NCI-H1092 treated with DMSO at 0.1 percent for 48 hours (cell line): ENCODE data around the gene CDH20.

ENCODE experiments used
- DNase-seq: peaks from one replicate; lab custom pipeline; 2025; lab: John Stamatoyannopoulos, UW

Gene CDH20

DNA sequence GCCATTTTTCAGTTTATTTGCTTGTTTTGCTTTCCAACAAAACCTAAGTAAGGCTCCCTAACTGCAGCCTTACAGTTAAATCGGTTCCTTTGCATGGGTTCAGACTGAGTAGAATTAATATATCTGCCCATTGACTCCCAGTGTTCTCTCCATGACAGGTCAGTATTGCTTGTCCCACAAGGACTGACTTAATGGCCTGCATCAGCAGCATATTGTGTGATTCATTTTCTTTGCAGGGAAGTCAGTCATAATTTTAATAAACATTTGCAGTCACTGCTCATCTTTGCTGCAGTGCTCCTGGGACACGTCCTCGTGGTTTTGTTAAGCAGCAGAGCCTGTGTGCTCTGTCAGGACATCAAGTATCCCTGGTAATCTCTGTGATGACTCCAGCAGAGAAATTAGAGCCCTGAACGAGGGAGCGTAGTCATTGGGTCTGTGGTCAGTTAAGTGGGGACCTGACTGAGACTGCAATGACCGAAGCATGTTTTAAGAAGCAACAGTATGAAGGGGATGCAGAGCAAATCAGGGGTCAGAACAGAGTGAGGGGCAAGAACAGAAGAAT lies 93.3 kb downstream of the CDH20 start:
- DNase-seq, result no peak

GRCh38 chr18:61428266-61428665 lies 95.0 kb downstream of the CDH20 start:
- no peak for DNase-seq

GRCh38 chr18:61432590-61432989 lies 99.4 kb downstream of the CDH20 start:
- no peak for DNase-seq

GRCh38 chr18:61435064-61435652 lies 101.9 kb downstream of the CDH20 start:
- peak; percentile 9 for DNase-seq

GRCh38 chr18:61443081-61443725 lies 110.0 kb downstream of the CDH20 start:
- DNase-seq, result no peak

DNA sequence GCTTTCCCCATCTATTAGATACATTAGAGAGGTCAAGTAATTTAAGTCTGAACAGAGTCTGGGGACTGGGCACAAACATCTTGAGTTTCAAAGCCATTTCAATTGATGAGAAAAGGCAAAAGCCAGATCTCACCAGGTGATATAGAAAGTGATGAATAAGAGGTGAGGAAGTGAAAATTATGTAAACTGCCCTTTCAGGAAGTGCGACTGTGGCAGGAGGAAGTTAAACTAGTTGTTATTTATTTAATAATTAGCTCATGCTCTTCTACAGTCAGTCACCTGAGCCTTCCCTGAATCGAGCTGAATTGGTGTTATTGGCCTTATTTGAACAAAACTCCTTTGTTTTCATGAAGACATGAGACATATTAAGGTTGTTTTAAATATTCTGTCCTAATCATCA lies 115.1 kb downstream of the CDH20 start:
- DNase-seq, result no peak

- DNase-seq, result no peak
Measured at GRCh38 chr18:61459896-61460648, 126.8 kb downstream of the CDH20 start.

- DNase-seq, result no peak
Measured at GRCh38 chr18:61464551-61465142, 131.4 kb downstream of the CDH20 start.

DNA sequence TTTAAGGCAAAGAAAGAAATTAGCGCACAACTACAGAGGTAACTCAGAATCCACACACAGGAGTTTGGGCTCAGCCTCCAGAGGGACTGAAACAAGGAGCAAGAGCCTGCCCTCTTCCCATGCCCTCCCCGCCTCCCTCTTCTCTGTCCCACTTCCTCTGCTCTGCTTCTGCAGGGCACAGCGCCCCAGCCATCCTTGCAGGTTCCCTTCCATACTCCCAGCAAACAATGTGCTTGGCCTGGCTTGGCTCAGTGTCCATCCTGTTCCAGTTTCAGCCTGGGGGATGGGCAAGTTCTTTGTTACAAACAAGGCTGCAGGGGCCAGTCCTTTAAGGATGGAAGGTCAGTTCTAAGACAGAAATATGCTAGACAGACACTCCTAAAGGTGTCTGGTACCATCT lies 133.5 kb downstream of the CDH20 start:
- DNase-seq, result no peak

GRCh38 chr18:61470031-61470674 lies 136.9 kb downstream of the CDH20 start:
- no peak for DNase-seq

GRCh38 chr18:61471541-61471940 lies 138.3 kb downstream of the CDH20 start:
- DNase-seq, result no peak

GRCh38 chr18:61471942-61472341 lies 138.7 kb downstream of the CDH20 start:
- no peak for DNase-seq

DNA sequence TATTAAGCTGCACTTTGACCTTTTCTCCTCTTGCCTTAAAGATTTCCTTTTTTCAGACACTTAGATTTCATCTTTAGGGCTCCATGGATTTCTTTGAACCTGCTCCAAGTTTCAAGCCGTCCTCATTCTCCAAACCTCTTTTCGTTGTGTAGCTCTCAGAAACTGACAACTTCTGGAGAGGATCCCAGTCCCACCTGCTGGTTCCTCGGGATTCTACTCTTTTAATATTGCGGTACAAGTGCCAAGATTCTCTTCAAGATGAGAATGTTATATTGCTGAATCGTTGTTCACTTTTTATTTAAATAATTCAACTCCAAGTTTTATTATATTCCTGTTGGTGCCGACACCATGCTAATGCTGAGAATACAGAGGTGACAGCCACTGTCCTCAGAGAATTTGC lies 141.1 kb downstream of the CDH20 start:
- no peak for DNase-seq

- no peak for DNase-seq
Measured at GRCh38 chr18:61474918-61475317, 141.7 kb downstream of the CDH20 start.

- DNase-seq, result no peak
Measured at GRCh38 chr18:61475931-61476330, 142.7 kb downstream of the CDH20 start.

DNA sequence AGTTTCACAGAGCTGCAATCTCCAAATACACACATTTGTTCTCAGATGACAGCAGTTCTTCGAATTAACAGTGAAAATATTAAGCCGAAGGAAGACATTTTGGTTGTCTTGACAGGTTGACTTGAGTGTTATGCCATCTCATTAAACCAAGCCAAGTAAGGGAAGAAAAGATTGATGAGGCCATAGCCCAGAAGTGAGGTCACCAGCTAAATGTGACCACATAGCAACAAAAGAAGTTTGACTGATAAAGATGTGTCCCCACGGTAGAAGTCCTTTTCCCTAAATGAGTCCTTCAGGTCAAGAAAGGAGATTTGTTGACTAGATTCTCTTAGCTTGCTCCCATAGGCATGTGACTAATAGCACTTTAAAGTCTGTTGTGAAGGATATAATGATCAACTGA lies 156.1 kb downstream of the CDH20 start:
- no peak for DNase-seq

DNA sequence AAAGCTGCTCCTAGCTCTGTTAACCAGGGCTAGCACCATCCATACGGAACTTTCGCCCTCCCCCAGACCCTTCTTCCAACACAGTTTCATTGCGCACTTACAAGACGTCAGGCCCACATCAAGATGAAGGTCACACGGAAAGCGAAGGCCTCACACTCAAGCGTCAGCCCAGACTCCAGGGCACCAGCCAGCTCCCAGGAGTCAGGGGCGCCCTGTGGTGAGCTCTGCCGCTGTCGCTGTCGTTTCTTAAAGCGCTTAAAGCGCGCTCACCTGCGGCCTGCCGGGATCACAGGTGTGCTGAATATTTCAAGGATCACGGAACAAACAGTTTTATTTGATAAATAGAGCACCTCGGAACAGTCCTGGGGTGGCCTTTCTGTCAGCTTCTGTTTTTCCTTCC lies 163.1 kb downstream of the CDH20 start:
- DNase-seq, result no peak

- no peak for DNase-seq
Measured at GRCh38 chr18:61497422-61497821, 164.2 kb downstream of the CDH20 start.

GRCh38 chr18:61502472-61502871 lies 169.2 kb downstream of the CDH20 start:
- DNase-seq, result peak; percentile 83

DNA sequence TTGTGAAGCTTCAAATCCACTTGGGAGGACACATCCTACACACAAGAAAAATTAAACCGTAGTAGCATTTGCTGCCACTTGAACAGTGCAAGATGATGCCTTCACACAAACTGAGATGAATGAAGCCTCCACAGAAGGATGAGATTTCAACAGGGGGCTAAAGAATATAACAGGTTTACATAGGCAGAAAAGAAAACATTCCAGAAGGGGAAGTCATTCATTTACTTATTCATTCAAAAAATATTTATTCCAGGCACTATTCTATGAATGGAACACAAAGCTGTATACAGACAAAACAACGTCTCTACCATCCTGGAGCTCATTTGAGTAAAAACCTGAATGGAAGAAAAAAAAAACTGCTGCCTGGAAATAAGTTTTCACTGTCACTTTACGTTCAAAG lies 170.5 kb downstream of the CDH20 start:
- DNase-seq, result no peak

DNA sequence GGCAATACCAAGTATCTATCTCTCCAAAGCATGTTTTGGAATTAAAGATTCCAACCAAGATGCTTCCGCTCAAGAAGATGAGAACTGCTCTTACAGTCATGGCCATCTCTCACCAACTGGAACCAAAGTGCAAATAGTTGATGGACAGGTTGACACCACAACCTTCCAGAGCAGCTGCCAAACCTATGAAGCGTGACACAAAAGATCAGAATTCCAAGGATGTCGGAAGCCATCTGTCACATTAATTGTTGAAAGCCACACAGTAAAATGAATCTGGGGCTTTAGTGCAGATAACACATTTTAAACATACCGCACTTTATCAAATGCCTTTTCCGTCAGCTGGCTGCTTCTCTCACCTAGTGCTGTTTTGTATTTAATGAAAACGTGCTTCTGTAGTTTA lies 195.7 kb downstream of the CDH20 start:
- DNase-seq, result no peak

DNA sequence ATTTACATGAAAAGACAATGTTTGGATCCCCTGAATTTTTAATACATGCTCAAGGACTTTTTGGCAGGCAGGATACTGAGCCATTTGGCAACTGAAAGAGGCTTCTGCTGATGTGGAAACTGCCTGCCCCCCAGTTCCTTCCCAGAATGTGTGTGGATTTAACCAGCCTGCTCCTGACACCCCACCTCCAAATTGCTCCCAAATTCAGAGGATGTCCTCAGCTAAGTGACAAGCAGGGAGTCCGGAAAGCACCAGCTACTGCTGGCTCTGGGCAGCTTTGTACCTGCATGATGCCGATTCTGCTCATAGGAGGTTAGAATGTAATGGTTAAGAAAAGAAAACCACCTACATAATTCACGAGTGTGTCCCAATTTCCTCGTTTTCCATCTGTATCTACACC lies 197.5 kb downstream of the CDH20 start:
- peak; percentile 72 for DNase-seq
